Vagina (tissue), 2 donors: ENCODE measurements around the gene CPLANE2.

Experiments
- POLR2AphosphoS5 ChIP-seq, 2 donors: sonication (generic); formaldehyde crosslinking; IDR thresholded peaks; one replicate each; pipeline ENCODE4 v1.9.0; 2017; ENCODE audit warnings: antibody characterized with exemption in 2 of 2, mild to moderate bottlenecking in 2 of 2, low read depth in 1 of 2; ENCODE audit not compliant: insufficient read depth in 1 of 2
- TF ChIP-seq, protein P1 (sequence below), 3 experiments: fragments of 450-650 bp in 2 of 3; fragments of 200-600 bp in 1 of 3; sonication (generic) in 1 of 3; IDR thresholded peaks; one replicate each; pipeline ENCODE4 v1.5.1; 2017 to 2019; ENCODE audit warnings: antibody characterized with exemption in 3 of 3, mild to moderate bottlenecking in 2 of 3, moderate library complexity in 2 of 3

DNA sequence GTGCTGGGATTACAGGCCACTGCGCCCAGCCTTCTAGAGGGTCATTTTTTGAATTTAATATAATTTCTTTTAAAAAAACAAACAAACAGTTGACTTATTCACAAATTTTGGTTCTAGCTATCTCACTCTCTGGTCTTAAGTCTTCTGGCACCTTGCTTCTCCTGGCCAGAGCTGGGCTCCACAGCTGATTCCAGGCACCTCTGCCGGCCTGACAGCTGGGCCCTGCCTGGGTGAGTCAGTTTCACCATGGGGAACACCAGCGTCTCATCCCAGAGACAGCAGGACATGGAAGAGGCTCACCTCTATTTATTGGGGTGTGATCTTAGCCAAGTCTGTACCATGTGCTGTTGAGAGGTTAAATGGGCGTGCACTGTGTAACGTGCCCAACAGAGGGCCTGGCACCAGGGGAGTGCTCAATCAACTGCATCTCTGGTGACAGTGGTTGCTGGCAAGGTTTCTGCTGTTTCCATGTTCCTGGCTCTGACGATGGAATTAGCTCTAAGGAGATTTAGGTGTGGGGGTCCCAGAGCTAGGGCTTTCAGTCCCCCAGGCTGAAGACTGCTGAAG, 956 bp downstream of the CPLANE2 start:
- TF ChIP-seq, protein P1, sequence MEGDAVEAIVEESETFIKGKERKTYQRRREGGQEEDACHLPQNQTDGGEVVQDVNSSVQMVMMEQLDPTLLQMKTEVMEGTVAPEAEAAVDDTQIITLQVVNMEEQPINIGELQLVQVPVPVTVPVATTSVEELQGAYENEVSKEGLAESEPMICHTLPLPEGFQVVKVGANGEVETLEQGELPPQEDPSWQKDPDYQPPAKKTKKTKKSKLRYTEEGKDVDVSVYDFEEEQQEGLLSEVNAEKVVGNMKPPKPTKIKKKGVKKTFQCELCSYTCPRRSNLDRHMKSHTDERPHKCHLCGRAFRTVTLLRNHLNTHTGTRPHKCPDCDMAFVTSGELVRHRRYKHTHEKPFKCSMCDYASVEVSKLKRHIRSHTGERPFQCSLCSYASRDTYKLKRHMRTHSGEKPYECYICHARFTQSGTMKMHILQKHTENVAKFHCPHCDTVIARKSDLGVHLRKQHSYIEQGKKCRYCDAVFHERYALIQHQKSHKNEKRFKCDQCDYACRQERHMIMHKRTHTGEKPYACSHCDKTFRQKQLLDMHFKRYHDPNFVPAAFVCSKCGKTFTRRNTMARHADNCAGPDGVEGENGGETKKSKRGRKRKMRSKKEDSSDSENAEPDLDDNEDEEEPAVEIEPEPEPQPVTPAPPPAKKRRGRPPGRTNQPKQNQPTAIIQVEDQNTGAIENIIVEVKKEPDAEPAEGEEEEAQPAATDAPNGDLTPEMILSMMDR (IDR thresholded peaks at IDR 0.05), result no peak
- peak in 1 of 2 donors; percentile 57 for TF ChIP-seq POLR2AphosphoS5 (IDR thresholded peaks at IDR 0.05; ENCODE audit: insufficient read depth in 1 of 2, low read depth in 1 of 2)
